Left lung (tissue), 10 donors: ENCODE measurements around the gene NCKAP5L. TPM values are rescaled to one million over a fixed set of nuclear protein-coding genes. Genes with fewer than 3 reads are reported as not detected.
"Not testable (repeated sequence)": the region's sequence is repeated elsewhere in the genome, so short reads cannot be mapped to it uniquely, and the experiment has no call there.

Experiments
- ATAC-seq: fragments of 200-7000 bp; cut with Tn5 transposase; one replicate; pipeline ENCODE4 v1.9.1; 2020; ENCODE audit warnings: moderate library complexity
- DNase-seq, 4 donors: peaks; one replicate each; pipeline ENCODE4 v3.0.0-alpha.2; 2013 to 2020
- H3K27ac ChIP-seq, 2 donors: fragments of 200-600 bp; sonication (generic) in 1 of 2; one replicate each; pipeline versions ENCODE4 v1.5.0 to v1.8.0; 2020 to 2021
- H3K27me3 ChIP-seq, 2 donors: fragments of 200-600 bp; sonication (generic) in 1 of 2; one replicate each; pipeline versions ENCODE4 v1.5.0 to v1.8.0; 2020 to 2021
- H3K36me3 ChIP-seq, 2 donors: fragments of 200-600 bp; sonication (generic) in 1 of 2; one replicate each; pipeline versions ENCODE4 v1.5.0 to v1.8.0; 2020 to 2021
- H3K4me1 ChIP-seq, 2 donors: fragments of 200-600 bp; one replicate each; pipeline ENCODE4 v1.8.0; 2021
- H3K4me3 ChIP-seq, 2 donors: fragments of 200-600 bp; sonication (generic) in 1 of 2; one replicate each; pipeline versions ENCODE4 v1.5.0 to v1.8.0; 2020 to 2021; ENCODE audit warnings: mild to moderate bottlenecking in 1 of 2
- H3K9me3 ChIP-seq, 2 donors: fragments of 200-600 bp; sonication (generic) in 1 of 2; one replicate each; pipeline versions ENCODE4 v1.5.0 to v1.8.0; 2020 to 2021
- CTCF ChIP-seq, 2 donors: fragments of 200-600 bp; sonication (generic) in 1 of 2; IDR thresholded peaks; one replicate each; pipeline versions ENCODE4 v1.5.0 to v1.8.0; 2021; ENCODE audit warnings: antibody characterized with exemption in 2 of 2
- intact Hi-C, 2 donors: fragments of 100-400 bp; cut with DNase I; formaldehyde crosslinking; loops; one replicate each; pipeline versions ENCODE4 v1.11.2 to v1.14.2; 2022
- polyA plus RNA-seq, 6 donors: library from polyadenylated mRNA; unstranded; fragments of 120-200 nt; gene quantifications; one replicate each; pipeline ENCODE4 v1.2.1, GENCODE V29; 2013; ENCODE audit not compliant: insufficient read length in 6 of 6
- total RNA-seq, 2 donors: library from RNA; stranded (reverse); fragmentation: NEBNext Ultra II Directional; extraction: Animal tissue kit (Norgen Biotek cat#: 25700); gene quantifications; one replicate each; pipeline ENCODE4 v1.2.1, GENCODE V29; 2021
- donor health status: DM: no; HTN: yes; CAD: no.
- donor health status: DM: no; HTN: no; CAD: no.

NCKAP5L gene
- total and polyA plus RNA-seq, 8 donors, result 16.4 to 29.9 (median 21.9) TPM

GRCh38 chr12:49779581-49779980 is 48.6 kb downstream of the NCKAP5L start:
- no peak for TF ChIP-seq CTCF (IDR thresholded peaks at IDR 0.05)
- Histone ChIP-seq H3K9me3 (no peaks in the 10 kb centered on the region), H3K4me1 (peaks cover 1 to 14% of the 10 kb centered on the region in 2 donors), H3K27ac (no peak overlapping the region), H3K4me3 (no peak overlapping the region), H3K27me3 (peaks cover 0 to 5% of the 10 kb centered on the region in 2 donors), H3K36me3 (no peaks in the 10 kb centered on the region)
- ATAC-seq, result no peak
- no peak for DNase-seq
- intact Hi-C loops, result no loop called here

- H3K36me3 ChIP-seq, result no peaks in the 10 kb centered on the region
- ATAC-seq, result peak; percentile 80
Measured at GRCh38 chr12:49777800-49778748, 50.1 kb downstream of the NCKAP5L start.

GRCh38 chr12:49777341-49777740 is 50.9 kb downstream of the NCKAP5L start:
- Histone ChIP-seq H3K4me1 (peaks cover 0 to 9% of the 10 kb centered on the region in 2 donors), H3K36me3 (no peaks in the 10 kb centered on the region), H3K27ac (no peak overlapping the region), H3K4me3 (no peak overlapping the region), H3K27me3 (peaks cover 0 to 5% of the 10 kb centered on the region in 2 donors), H3K9me3 (no peaks in the 10 kb centered on the region)
- DNase-seq, result no peak
- TF ChIP-seq CTCF (IDR thresholded peaks at IDR 0.05), result no peak
- ATAC-seq, result no peak
- intact Hi-C loops, result loop anchor here in 1 of 2 donors (2.0 kb wide), 1 partner anchor 61 kb away; no protein-coding TSS in a partner anchor

More at GRCh38 chr12:49777800-49778748, 50.1 kb downstream of the NCKAP5L start:
- Histone ChIP-seq H3K27me3 (peaks cover 0 to 5% of the 10 kb centered on the region in 2 donors), H3K9me3 (no peaks in the 10 kb centered on the region), H3K4me1 (peaks cover 0 to 9% of the 10 kb centered on the region in 2 donors), H3K27ac (no peak overlapping the region), H3K4me3 (no peak overlapping the region)
- DNase-seq, result peak in 2 of 4 donors; percentile 33 to 85
- peak; percentile 51 to 77 for TF ChIP-seq CTCF (IDR thresholded peaks at IDR 0.05)
- intact Hi-C loops, result loop anchor here in 1 of 2 donors (2.0 kb wide), 1 partner anchor 61 kb away; no protein-coding TSS in a partner anchor

- intact Hi-C loops, result loop anchor here in 1 of 2 donors (2.0 kb wide), 1 partner anchor 62 kb away; no protein-coding TSS in a partner anchor
- no peak overlapping the region for H3K27ac ChIP-seq
- H3K9me3 ChIP-seq, result no peaks in the 10 kb centered on the region
- no peaks in the 10 kb centered on the region for H3K36me3 ChIP-seq
- no peak for TF ChIP-seq CTCF (IDR thresholded peaks at IDR 0.05)
- DNase-seq (no peak), ATAC-seq (no peak)
- no peak overlapping the region for H3K4me3 ChIP-seq
- peaks cover 0 to 9% of the 10 kb centered on the region in 2 donors for H3K4me1 ChIP-seq
- H3K27me3 ChIP-seq, result peaks cover 0 to 5% of the 10 kb centered on the region in 2 donors
Measured at GRCh38 chr12:49776858-49777257, 51.4 kb downstream of the NCKAP5L start.

- no peak overlapping the region for H3K4me3 ChIP-seq
- no peak overlapping the region for H3K27ac ChIP-seq
- H3K4me1 ChIP-seq, result peaks cover 0 to 9% of the 10 kb centered on the region in 2 donors
- peaks cover 0 to 5% of the 10 kb centered on the region in 2 donors for H3K27me3 ChIP-seq
- H3K36me3 ChIP-seq, result no peaks in the 10 kb centered on the region
- peak; percentile 81 to 83 for TF ChIP-seq CTCF (IDR thresholded peaks at IDR 0.05)
- H3K9me3 ChIP-seq, result no peaks in the 10 kb centered on the region
- ATAC-seq, result peak; percentile 95
- peak; percentile 56 to 83 (median 72) for DNase-seq
- intact Hi-C loops, result loop anchor here in 1 of 2 donors (2.0 kb wide), 1 partner anchor 62 kb away; no protein-coding TSS in a partner anchor
Measured at GRCh38 chr12:49776413-49776812, 51.8 kb downstream of the NCKAP5L start.

- H3K36me3 ChIP-seq, H3K4me3 ChIP-seq, H3K27me3 ChIP-seq, H3K27ac ChIP-seq, DNase-seq, H3K9me3 ChIP-seq, H3K4me1 ChIP-seq, intact Hi-C loops, ATAC-seq: not testable (repeated sequence)
Measured at GRCh38 chr12:49773102-49773501, 55.1 kb downstream of the NCKAP5L start.
